Gastroesophageal sphincter (tissue), 3 donors: ENCODE data around the gene CYP2D6.

ENCODE experiments used
- CTCF ChIP-seq, 4 experiments: fragments of 200-600 bp in 2 of 4; fragments of 450-650 bp in 2 of 4; sonication (generic) in 1 of 4; IDR thresholded peaks; one replicate each; pipeline ENCODE4 v1.5.1; 2017 to 2019; ENCODE audit warnings: antibody characterized with exemption in 4 of 4, mild to moderate bottlenecking in 2 of 4, moderate library complexity in 2 of 4
- EP300 ChIP-seq: sonication (generic); formaldehyde crosslinking; IDR thresholded peaks from one replicate; pipeline ENCODE4 v1.6.1; 2017; ENCODE audit warnings: antibody characterized with exemption, mild to moderate bottlenecking
- POLR2A ChIP-seq, 2 donors: fragments of 450-650 bp; IDR thresholded peaks; one replicate each; pipeline ENCODE4 v1.6.1; 2017; ENCODE audit warnings: antibody characterized with exemption in 2 of 2, mild to moderate bottlenecking in 2 of 2, moderate library complexity in 1 of 2
- POLR2AphosphoS5 ChIP-seq: sonication (generic); formaldehyde crosslinking; IDR thresholded peaks from one replicate; pipeline ENCODE4 v1.6.1; 2017; ENCODE audit warnings: antibody characterized with exemption

- TF ChIP-seq EP300, result no peak
- TF ChIP-seq CTCF (IDR thresholded peaks at IDR 0.05), result peak in 3 of 4 experiments; percentile 88 to 91 (median 89)
- TF ChIP-seq POLR2A (IDR thresholded peaks at IDR 0.05), result no peak
- no peak for TF ChIP-seq POLR2AphosphoS5
Measured at GRCh38 chr22:42169055-42169469, 38.5 kb upstream of the CYP2D6 start.
